ENCODE results near the gene NINL. TPM values are rescaled to one million over a fixed set of nuclear protein-coding genes. Genes with fewer than 3 reads are reported as not detected.
A peak's percentile ranks its signal among the peaks of the same experiment; 100 is the strongest.

The NINL gene
- total RNA-seq, 1 donor from 2014 or later = 20.1 TPM

GRCh38 chr20:25444556-25444955 is 140.8 kb downstream of the NINL start:
- ATAC-seq (no peak), DNase-seq (ENCODE audit: low spot score) (no peak)

DNA sequence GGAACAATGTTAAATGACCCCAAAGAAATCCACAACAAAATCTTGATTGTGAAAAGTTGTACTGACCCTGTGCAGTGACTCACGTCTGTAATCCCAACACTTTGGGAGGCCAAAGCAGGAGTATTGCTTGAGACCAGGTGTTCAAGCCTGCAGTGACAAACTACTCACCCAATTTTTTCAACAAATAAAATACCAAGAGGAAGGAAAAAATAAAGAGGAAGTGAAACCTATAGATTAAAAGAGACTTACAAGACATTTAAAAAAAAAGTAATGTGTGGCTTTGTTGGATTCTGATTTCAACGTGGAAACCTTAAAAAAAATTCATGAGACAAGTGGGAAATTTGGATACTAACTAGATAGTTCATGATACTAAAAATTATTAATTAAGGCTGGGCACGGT is 146.0 kb downstream of the NINL start:
- DNase-seq (ENCODE audit: low spot score) = no peak
- ATAC-seq = no peak

DNA sequence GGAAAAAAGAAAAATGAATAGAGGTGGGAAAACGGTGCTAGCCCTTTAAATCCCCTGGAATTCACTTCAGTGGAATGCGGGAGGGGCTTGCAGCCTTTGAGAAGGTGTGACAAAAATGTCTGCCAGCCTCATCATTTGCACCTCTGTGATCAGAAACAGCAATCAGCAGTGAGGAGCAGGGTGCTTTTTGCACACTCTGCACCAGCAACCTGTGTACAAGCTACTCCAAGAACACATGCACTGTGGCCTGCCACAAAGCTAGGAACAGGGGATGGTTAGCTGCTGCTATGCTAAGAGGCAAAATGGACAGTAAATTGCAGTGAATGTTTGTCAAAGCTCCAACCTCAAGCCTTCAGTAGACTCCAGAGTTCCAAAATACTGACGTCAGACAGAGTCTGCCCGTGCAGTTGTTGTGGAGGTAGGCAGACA is 148.2 kb downstream of the NINL start:
- no peak for ATAC-seq
- no peak for DNase-seq (ENCODE audit: low spot score)

DNA sequence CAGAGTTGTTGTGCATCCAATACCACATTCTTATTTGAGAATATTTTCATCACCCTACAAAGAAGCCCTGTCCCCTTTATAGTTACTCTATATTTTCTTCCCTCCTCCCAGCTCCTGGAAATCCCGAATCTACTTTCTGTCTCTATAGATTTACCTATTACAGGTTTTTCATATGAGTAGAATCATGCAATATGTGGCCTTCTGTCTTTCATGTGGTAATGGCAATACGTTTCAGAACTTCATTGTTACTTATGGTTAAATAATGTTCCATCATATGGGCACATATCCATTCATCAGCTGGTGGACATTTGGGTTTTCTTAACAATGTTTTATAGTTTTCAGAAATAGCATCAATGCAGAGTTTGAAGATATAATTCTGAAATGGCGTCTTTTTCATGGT is 160.8 kb downstream of the NINL start:
- no peak for DNase-seq (ENCODE audit: low spot score)
- no peak for ATAC-seq

- DNase-seq (ENCODE audit: low spot score) = no peak
- no peak for ATAC-seq
Measured at GRCh38 chr20:25422032-25422431, 163.3 kb downstream of the NINL start.

GRCh38 chr20:25421102-25421501 is 164.2 kb downstream of the NINL start:
- ATAC-seq (no peak), DNase-seq (ENCODE audit: low spot score) (no peak)

GRCh38 chr20:25418776-25419175 is 166.6 kb downstream of the NINL start:
- no peak for ATAC-seq
- DNase-seq (ENCODE audit: low spot score) = no peak

DNA sequence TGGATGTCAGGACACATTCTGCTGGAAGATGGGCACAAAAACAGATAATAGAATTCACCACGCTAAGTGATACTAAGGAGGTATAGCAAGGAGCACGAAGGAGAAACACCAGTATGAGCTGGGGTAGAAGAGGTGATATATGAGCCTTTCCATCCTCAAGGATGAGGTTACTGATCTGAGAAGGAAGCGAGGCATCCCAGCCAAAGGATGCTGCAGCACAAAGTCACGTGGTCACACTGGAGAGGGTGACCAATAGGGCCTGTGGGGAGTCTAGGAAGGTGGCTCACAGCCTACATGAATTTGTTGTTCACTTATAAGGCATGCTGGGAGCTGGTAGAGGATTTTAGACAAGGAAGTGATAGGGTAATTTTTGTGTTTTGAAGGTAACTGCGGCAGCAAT is 176.4 kb downstream of the NINL start:
- ATAC-seq = no peak
- DNase-seq (ENCODE audit: low spot score) = no peak

DNA sequence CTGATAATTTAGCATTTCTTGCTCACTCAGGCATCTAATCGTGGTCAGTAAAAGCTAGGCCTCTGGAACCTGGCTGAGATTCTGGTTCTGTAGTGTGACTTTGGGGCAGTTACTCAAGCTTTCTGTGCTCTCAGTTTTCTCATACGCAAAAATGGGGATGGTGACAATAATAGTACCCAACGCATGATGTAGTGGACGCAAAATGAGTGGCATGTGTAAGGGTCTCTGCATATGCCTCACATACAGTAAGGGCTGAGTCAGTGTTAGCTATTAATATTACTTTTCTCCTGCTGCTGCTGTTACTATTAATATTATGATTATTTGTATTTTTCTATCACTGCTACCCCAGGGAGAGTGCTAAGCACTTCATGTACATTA is 177.2 kb downstream of the NINL start:
- ATAC-seq (no peak), DNase-seq (ENCODE audit: low spot score) (no peak)

GRCh38 chr20:25407311-25408169 is 177.8 kb downstream of the NINL start, which contains the start of gene GINS1:
Gene GINS1, plus strand, starts transcription at chr20:25407673. Its CDS starts 148 bp downstream, at chr20:25407821.
- peak; percentile 88 for DNase-seq (ENCODE audit: low spot score)
- peak; percentile 98 for ATAC-seq

Other genes starting within 250 kb of the NINL start
- 25.0 TPM for gene ABHD12, start 194.7 kb downstream of the NINL start, total RNA-seq
- gene GINS1, start 177.9 kb downstream of the NINL start, total RNA-seq = 0.58 TPM
- gene NANP, start 38.5 kb upstream of the NINL start, total RNA-seq = 1.4 TPM
- 3.6 TPM for gene ZNF337, start 111.3 kb upstream of the NINL start, total RNA-seq

All from left lobe of liver (tissue), 2 donors.